D721Med (cell line): Measurements from ENCODE around the gene TGIF1.

Experiments used
- DNase-seq: peaks from one replicate; pipeline ENCODE4 v3.0.0; 2011; ENCODE audit warnings: low spot score; ENCODE audit not compliant: insufficient read length
- FAIRE-seq: peaks from 2 replicates; lab custom pipeline; 2011; peaks lifted over from hg19 to GRCh38; lab: Jason Lieb, UNC
- CTCF ChIP-seq: IDR thresholded peaks from 2 replicates; pipeline ENCODE4 v1.5.1; 2012; ENCODE audit warnings: mild to moderate bottlenecking, control low read depth; ENCODE audit not compliant: insufficient read depth; ENCODE audit errors: missing control alignments

TGIF1 gene

GRCh38 chr18:3508576-3509549 lies 58.9 kb downstream of the TGIF1 start:
- DNase-seq (no peak), FAIRE-seq (no peak)
- TF ChIP-seq CTCF = no peak
